ENCODE measurements around the gene CNTNAP2. TPM values are rescaled to one million over a fixed set of nuclear protein-coding genes. Genes with fewer than 3 reads are reported as not detected.
"Not testable (repeated sequence)": the region's sequence is repeated elsewhere in the genome, so short reads cannot be mapped to it uniquely, and the experiment has no call there.

The CNTNAP2 gene
- total RNA-seq, 2 experiments from 2014 or later, result not detected

GRCh38 chr7:146247991-146248390 is 131.4 kb downstream of the CNTNAP2 start:
- H3K27me3 Mint-ChIP-seq (ENCODE audit: low read depth); H3K4me1 Mint-ChIP-seq (ENCODE audit: low read depth); ATAC-seq; CTCF ChIA-PET; H3K27ac Mint-ChIP-seq; POLR2A ChIA-PET; DNase-seq; H3K36me3 Mint-ChIP-seq (ENCODE audit: low read depth); H3K4me3 Mint-ChIP-seq: not testable (repeated sequence)
- H3K9me3 Mint-ChIP-seq (ENCODE audit: insufficient read depth), result peaks cover 26% of the 10 kb centered on the region

- CTCF ChIA-PET; H3K36me3 Mint-ChIP-seq (ENCODE audit: low read depth); H3K27ac Mint-ChIP-seq; H3K4me3 Mint-ChIP-seq; H3K27me3 Mint-ChIP-seq (ENCODE audit: low read depth); ATAC-seq; POLR2A ChIA-PET; DNase-seq; H3K4me1 Mint-ChIP-seq (ENCODE audit: low read depth): not testable (repeated sequence)
- H3K9me3 Mint-ChIP-seq (ENCODE audit: insufficient read depth), result peaks cover 26% of the 10 kb centered on the region
Observed at GRCh38 chr7:146248744-146249143, 132.1 kb downstream of the CNTNAP2 start.

- Mint-ChIP-seq H3K4me1 (ENCODE audit: low read depth) (no peaks in the 10 kb centered on the region), H3K27me3 (ENCODE audit: low read depth) (no peaks in the 10 kb centered on the region), H3K36me3 (ENCODE audit: low read depth) (no peaks in the 10 kb centered on the region), H3K9me3 (ENCODE audit: insufficient read depth) (peaks cover 26% of the 10 kb centered on the region), H3K4me3 (no peak overlapping the region), H3K27ac (no peak overlapping the region)
- CTCF ChIA-PET, result no interaction called here
- DNase-seq, result no peak
- POLR2A ChIA-PET, result no interaction called here
- ATAC-seq, result no peak
Observed at GRCh38 chr7:146249272-146249671, 132.7 kb downstream of the CNTNAP2 start.

- Mint-ChIP-seq H3K36me3 (ENCODE audit: low read depth) (no peaks in the 10 kb centered on the region), H3K27ac (no peak overlapping the region), H3K4me3 (no peak overlapping the region), H3K27me3 (ENCODE audit: low read depth) (no peaks in the 10 kb centered on the region), H3K4me1 (ENCODE audit: low read depth) (no peaks in the 10 kb centered on the region), H3K9me3 (ENCODE audit: insufficient read depth) (no peaks in the 10 kb centered on the region)
- DNase-seq (no peak), ATAC-seq (no peak)
- ChIA-PET CTCF (no interaction called here), POLR2A (no interaction called here)
Observed at GRCh38 chr7:146255609-146256008, 139.0 kb downstream of the CNTNAP2 start.

GRCh38 chr7:146262527-146262926 is 145.9 kb downstream of the CNTNAP2 start:
- no peak overlapping the region for H3K4me3 Mint-ChIP-seq
- ATAC-seq (no peak), DNase-seq (no peak)
- no peaks in the 10 kb centered on the region for H3K4me1 Mint-ChIP-seq (ENCODE audit: low read depth)
- no peak overlapping the region for H3K27ac Mint-ChIP-seq
- peaks cover 5% of the 10 kb centered on the region for H3K9me3 Mint-ChIP-seq (ENCODE audit: insufficient read depth)
- POLR2A ChIA-PET, result no interaction called here
- H3K27me3 Mint-ChIP-seq (ENCODE audit: low read depth), result no peaks in the 10 kb centered on the region
- H3K36me3 Mint-ChIP-seq (ENCODE audit: low read depth), result no peaks in the 10 kb centered on the region
- CTCF ChIA-PET, result no interaction called here

- DNase-seq, result no peak
- ATAC-seq, result no peak
- no peak overlapping the region for H3K27ac Mint-ChIP-seq
- ChIA-PET CTCF (no interaction called here), POLR2A (no interaction called here)
- H3K36me3 Mint-ChIP-seq (ENCODE audit: low read depth), result no peaks in the 10 kb centered on the region
- H3K27me3 Mint-ChIP-seq (ENCODE audit: low read depth), result no peaks in the 10 kb centered on the region
- no peak overlapping the region for H3K4me3 Mint-ChIP-seq
- peaks cover under 1% of the 10 kb centered on the region for H3K9me3 Mint-ChIP-seq (ENCODE audit: insufficient read depth)
- no peaks in the 10 kb centered on the region for H3K4me1 Mint-ChIP-seq (ENCODE audit: low read depth)
Observed at GRCh38 chr7:146276888-146277287, 160.3 kb downstream of the CNTNAP2 start.

GRCh38 chr7:146285418-146285817 is 168.8 kb downstream of the CNTNAP2 start:
- ATAC-seq (no peak), DNase-seq (no peak)

GRCh38 chr7:146290746-146291145 is 174.1 kb downstream of the CNTNAP2 start:
- ChIA-PET CTCF (no interaction called here), POLR2A (interaction anchor here (0.6 kb wide), 1 partner anchor 593 kb away, joined by 3 read pairs; no protein-coding TSS in a partner anchor)
- H3K27ac Mint-ChIP-seq, result no peak overlapping the region

More at GRCh38 chr7:146285418-146285817, 168.8 kb downstream of the CNTNAP2 start:
- Mint-ChIP-seq H3K36me3 (ENCODE audit: low read depth) (no peaks in the 10 kb centered on the region), H3K9me3 (ENCODE audit: insufficient read depth) (peaks cover 6% of the 10 kb centered on the region), H3K4me1 (ENCODE audit: low read depth) (no peaks in the 10 kb centered on the region), H3K27me3 (ENCODE audit: low read depth) (no peaks in the 10 kb centered on the region), H3K27ac (no peak overlapping the region), H3K4me3 (no peak overlapping the region)
- CTCF ChIA-PET, result no interaction called here
- POLR2A ChIA-PET, result no interaction called here

GRCh38 chr7:146291900-146292299 is 175.3 kb downstream of the CNTNAP2 start:
- ChIA-PET CTCF (no interaction called here), POLR2A (no interaction called here)
- no peak overlapping the region for H3K4me3 Mint-ChIP-seq

More at GRCh38 chr7:146290746-146291145, 174.1 kb downstream of the CNTNAP2 start:
- ATAC-seq (no peak), DNase-seq (no peak)
- no peaks in the 10 kb centered on the region for H3K36me3 Mint-ChIP-seq (ENCODE audit: low read depth)
- no peaks in the 10 kb centered on the region for H3K27me3 Mint-ChIP-seq (ENCODE audit: low read depth)
- H3K9me3 Mint-ChIP-seq (ENCODE audit: insufficient read depth), result peaks cover 4% of the 10 kb centered on the region
- H3K4me1 Mint-ChIP-seq (ENCODE audit: low read depth), result no peaks in the 10 kb centered on the region
- no peak overlapping the region for H3K4me3 Mint-ChIP-seq

GRCh38 chr7:146296028-146296427 is 179.4 kb downstream of the CNTNAP2 start:
- CTCF ChIA-PET, result no interaction called here
- H3K4me1 Mint-ChIP-seq (ENCODE audit: low read depth), result no peaks in the 10 kb centered on the region
- no peak for DNase-seq
- ATAC-seq, result no peak
- no peaks in the 10 kb centered on the region for H3K36me3 Mint-ChIP-seq (ENCODE audit: low read depth)
- H3K4me3 Mint-ChIP-seq, result no peak overlapping the region
- H3K27me3 Mint-ChIP-seq (ENCODE audit: low read depth), result no peaks in the 10 kb centered on the region
- no peak overlapping the region for H3K27ac Mint-ChIP-seq
- POLR2A ChIA-PET, result no interaction called here
- H3K9me3 Mint-ChIP-seq (ENCODE audit: insufficient read depth), result peaks cover 4% of the 10 kb centered on the region

More at GRCh38 chr7:146291900-146292299, 175.3 kb downstream of the CNTNAP2 start:
- no peak for DNase-seq
- peaks cover 4% of the 10 kb centered on the region for H3K9me3 Mint-ChIP-seq (ENCODE audit: insufficient read depth)
- ATAC-seq, result no peak
- H3K27me3 Mint-ChIP-seq (ENCODE audit: low read depth), result no peaks in the 10 kb centered on the region
- no peak overlapping the region for H3K27ac Mint-ChIP-seq
- H3K36me3 Mint-ChIP-seq (ENCODE audit: low read depth), result no peaks in the 10 kb centered on the region
- H3K4me1 Mint-ChIP-seq (ENCODE audit: low read depth), result no peaks in the 10 kb centered on the region

- Mint-ChIP-seq H3K27ac (no peak overlapping the region), H3K36me3 (ENCODE audit: low read depth) (no peaks in the 10 kb centered on the region), H3K4me3 (no peak overlapping the region), H3K4me1 (ENCODE audit: low read depth) (no peaks in the 10 kb centered on the region), H3K9me3 (ENCODE audit: insufficient read depth) (peaks cover 9% of the 10 kb centered on the region), H3K27me3 (ENCODE audit: low read depth) (no peaks in the 10 kb centered on the region)
- ChIA-PET CTCF (no interaction called here), POLR2A (no interaction called here)
- no peak for DNase-seq
- ATAC-seq, result no peak
Observed at GRCh38 chr7:146314962-146315361, 198.4 kb downstream of the CNTNAP2 start.

- ATAC-seq (no peak), DNase-seq (no peak)
- Mint-ChIP-seq H3K36me3 (ENCODE audit: low read depth) (no peaks in the 10 kb centered on the region), H3K9me3 (ENCODE audit: insufficient read depth) (peaks cover 2% of the 10 kb centered on the region), H3K27me3 (ENCODE audit: low read depth) (no peaks in the 10 kb centered on the region), H3K4me3 (no peak overlapping the region), H3K4me1 (ENCODE audit: low read depth) (no peaks in the 10 kb centered on the region), H3K27ac (no peak overlapping the region)
- ChIA-PET CTCF (no interaction called here), POLR2A (no interaction called here)
Observed at GRCh38 chr7:146319629-146320028, 203.0 kb downstream of the CNTNAP2 start.

- ATAC-seq (no peak), DNase-seq (no peak)
- Mint-ChIP-seq H3K4me3 (no peak overlapping the region), H3K27me3 (ENCODE audit: low read depth) (no peaks in the 10 kb centered on the region), H3K36me3 (ENCODE audit: low read depth) (no peaks in the 10 kb centered on the region), H3K4me1 (ENCODE audit: low read depth) (no peaks in the 10 kb centered on the region), H3K27ac (no peak overlapping the region), H3K9me3 (ENCODE audit: insufficient read depth) (peaks cover 12% of the 10 kb centered on the region)
- CTCF ChIA-PET, result no interaction called here
- POLR2A ChIA-PET, result no interaction called here
Observed at GRCh38 chr7:146321301-146321700, 204.7 kb downstream of the CNTNAP2 start.
